NCI-H146 (cell line): ENCODE data around the gene IP6K1.
"Not testable (repeated sequence)": the region's sequence is repeated elsewhere in the genome, so short reads cannot be mapped to it uniquely, and the experiment has no call there.

Experiments used
- DNase-seq: peaks from one replicate; lab custom pipeline; 2025; lab: John Stamatoyannopoulos, UW

IP6K1 gene

DNA sequence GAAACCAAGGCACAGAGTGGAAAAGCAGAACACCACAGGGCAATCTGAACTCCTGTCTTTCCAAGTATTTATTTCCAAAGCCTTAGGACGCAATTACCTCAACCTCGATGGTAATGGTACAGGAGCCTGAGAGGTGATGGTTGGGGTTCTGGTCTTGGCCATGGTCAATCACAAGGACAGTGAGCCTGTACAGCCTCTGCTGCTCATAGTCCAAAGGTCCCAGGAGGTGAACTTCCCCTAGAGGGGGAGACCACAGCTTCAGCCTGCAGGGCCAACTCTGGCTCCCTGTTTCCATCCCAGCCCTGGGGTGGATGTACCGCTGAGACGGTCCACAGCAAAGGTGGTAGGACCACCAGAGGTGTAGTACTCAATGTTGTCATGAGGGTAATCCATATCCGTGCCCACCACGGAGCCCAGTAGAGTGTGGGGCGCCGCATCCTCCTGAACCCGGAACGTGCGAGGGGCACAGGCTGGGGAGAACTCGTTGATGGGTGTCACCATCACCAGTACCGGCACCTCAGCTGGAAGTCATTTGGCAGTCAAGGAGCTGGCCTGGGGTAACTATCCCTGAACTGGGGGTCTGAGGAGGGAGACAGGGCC lies 7.2 kb upstream of the IP6K1 start:
- DNase-seq: no peak

DNA sequence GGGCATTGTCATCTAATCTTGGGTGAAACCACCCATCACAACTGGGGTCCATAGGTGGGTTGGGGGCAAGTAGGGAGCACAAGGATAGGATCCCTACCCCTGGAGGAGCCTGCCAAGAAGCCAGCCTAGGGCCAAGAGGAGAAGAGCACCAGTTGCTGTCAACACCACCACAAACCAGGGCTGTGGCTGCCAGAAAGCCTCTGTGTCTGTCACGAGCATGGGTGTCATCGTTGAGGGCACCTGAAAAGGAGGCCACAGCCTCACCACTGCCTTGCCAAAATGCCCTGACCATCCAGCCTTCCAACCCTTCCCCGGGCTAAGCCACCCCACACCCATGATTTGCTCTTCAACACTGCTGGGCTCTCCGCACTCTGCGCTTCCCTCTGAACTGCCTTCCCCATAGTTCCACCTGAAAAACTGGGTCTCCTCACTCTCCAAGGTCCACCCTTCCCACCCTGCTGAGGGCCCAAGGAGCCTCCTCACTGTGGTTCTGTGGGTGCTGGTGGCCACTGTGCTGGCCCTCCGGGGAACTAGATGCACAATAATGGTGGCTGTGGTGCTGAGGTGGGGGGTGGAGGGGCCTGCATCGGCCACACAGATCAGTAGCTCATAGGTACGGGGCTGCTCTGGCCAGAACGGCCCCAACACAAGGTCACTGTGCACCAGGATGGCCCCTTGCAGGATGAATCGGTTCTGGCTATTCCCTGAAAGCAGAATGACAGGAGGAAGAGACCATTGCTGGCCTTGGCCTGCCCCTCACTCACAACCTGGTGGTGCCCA lies 6.2 kb upstream of the IP6K1 start:
- no peak for DNase-seq

DNA sequence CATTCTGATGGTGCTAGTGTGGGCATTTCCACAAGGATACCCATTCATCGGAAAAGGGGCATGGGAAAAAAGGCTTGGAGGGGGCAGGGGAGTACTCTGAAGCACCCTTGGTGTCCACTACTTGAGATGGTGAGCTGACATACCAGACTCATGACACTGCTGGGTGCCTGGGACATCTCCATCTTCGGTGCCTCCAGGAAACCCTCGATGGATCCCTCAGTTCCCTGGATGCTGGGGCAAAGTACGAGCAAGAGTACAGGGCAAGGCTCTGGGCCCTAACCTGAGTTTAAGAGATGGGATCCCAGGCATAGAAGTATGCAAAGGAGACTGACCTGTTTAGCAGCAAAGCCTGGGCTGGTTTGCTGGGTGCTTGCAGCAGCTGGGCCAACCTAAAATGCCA lies 5.2 kb upstream of the IP6K1 start:
- DNase-seq: no peak

DNA sequence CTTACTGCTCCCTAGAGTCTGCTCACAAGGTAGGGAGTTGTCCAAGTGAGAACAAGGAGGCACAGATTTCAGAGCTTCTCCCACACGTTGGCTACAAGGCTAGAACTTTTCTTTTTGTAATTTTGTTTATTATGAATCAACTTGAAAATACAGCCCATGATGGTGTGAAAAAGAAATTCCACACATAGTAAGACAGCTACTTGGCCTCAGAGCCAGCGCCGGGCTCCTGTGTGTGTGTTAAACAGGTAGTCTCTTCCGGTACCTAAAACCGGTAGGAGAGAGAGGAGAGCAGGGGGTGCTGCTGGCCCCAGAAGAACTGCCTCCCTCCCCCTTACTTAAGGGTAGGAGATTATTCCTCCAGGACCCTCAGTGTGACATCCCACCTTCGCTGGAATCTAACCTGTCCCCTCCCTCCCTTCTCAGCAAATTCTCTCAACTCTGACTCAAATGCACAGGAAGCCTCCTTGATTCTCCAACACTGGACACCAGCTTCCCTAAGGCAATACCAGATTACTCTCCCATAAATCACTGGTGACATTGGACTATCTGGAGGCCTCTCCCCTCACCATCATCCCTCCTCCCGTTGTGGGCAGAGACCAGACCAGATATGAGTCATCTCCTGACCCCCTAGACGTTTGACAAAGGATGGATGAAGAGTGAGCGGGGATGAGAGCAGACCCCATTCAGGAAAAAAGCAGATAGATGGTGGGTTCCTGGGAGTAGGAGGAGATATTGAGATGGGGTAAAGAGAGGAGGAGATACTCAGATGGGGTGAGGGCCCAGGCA lies 4.5 kb upstream of the IP6K1 start:
- peak; percentile 26 for DNase-seq

DNA sequence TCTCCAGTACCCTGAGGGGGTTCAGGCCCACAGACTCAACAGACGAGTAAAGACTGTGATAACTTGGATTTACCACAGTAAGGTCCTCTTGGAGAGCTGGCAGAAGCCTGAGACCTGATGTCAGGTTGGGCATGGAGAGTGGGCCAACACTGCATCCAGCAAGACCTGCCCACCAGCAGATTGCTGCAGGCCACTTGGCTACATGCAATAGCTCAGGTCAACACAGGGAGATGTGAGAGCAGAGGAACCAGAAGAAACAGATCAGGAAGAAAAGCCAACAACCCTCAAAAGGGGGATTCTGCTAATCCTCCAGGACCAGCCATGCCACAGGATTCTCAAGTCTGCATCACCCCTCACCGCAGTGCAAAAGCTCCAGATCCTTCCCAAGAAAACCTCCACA lies 1.7 kb upstream of the IP6K1 start:
- DNase-seq: no peak

DNA sequence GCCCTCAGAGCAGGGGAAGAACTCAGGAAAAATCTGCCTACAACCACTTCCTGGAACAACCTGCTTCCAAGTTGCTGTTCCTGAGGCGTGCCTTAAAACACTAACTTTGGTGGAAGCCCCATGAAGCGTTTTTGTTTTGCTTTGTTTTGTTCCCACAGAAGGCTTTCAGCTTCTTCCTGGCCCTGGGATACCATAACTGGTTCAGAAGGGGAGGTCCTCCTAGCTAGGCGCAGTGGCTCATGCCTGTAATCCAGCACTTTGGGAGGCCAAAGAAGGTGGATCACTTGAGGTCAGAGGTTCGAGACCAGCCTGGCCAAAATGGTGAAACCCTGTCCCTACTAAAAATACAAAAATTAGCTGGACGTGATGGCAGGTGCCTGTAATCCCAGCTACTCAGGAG lies 1.2 kb upstream of the IP6K1 start:
- DNase-seq: no peak

DNA sequence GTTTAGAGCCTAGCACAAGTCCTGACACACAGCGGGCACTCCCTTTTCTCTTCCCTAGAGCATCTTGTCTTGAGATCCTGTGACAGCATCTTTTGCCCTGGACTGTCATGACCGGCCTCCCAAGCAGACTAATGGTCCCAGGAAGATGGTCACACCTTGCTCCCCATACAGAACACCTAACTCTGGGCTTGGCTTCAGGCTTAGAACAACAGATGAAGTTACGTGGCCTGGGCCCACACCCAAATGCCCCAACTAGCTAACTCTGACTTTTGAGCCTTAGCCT lies 781 bp upstream of the IP6K1 start:
- DNase-seq: no peak

DNA sequence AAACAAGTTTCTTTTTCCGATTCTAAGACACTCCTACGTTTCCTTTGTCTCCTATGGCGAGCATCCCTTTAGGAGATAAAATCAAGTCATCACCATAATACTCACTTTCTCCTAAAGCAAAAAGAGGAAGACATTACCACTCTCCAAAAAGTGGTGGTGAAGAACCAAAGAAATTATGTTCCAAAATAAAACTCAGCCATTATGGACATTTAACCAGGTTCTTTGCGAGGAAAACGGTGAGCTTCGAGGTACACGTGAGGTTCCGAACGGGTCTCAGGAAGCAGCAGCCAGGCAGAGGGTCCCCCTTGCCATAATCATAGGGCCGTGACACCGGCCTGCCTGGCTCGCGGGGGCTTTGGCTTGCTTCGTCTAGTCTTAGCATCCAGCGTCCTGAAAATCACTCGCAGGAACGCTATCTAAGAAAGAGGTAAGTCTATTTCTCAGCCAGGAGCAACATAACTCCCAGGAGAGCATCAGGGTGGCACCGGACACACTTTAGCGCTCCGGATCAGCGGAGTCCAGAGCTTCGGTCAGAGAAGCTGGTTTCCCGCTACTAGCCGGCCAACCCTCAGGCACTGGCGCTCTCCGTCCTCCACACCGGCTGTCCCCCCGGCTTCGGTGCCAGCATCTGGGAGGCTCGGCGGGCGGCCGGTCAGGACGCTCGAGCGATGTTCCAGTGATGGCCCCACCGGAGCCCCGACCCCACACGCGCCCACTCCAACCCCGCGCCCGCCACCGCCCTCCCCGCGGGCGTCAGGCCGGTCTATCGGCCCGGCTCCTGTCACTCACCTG lies 581 bp downstream of the IP6K1 start:
- DNase-seq: peak; percentile 33

DNA sequence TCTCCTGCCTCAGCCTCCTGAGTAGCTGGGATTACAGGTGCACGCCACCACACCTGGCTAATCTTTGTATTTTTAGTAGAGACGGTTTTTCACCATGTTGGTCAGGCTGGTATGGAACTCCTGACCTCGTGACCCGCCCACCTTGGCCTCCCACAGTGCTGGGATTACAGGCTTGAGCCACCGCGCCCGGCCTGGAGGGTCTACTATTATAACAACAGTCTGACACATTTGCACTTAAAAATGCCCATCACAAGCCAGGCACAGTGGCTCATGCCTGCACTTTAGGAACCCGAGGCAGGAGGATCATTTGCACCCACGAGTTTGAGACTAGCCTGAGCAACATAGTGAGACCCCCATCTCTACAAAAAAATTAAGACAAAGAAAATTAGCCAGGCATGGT lies 4.1 kb downstream of the IP6K1 start:
- not testable (repeated sequence) for DNase-seq

DNA sequence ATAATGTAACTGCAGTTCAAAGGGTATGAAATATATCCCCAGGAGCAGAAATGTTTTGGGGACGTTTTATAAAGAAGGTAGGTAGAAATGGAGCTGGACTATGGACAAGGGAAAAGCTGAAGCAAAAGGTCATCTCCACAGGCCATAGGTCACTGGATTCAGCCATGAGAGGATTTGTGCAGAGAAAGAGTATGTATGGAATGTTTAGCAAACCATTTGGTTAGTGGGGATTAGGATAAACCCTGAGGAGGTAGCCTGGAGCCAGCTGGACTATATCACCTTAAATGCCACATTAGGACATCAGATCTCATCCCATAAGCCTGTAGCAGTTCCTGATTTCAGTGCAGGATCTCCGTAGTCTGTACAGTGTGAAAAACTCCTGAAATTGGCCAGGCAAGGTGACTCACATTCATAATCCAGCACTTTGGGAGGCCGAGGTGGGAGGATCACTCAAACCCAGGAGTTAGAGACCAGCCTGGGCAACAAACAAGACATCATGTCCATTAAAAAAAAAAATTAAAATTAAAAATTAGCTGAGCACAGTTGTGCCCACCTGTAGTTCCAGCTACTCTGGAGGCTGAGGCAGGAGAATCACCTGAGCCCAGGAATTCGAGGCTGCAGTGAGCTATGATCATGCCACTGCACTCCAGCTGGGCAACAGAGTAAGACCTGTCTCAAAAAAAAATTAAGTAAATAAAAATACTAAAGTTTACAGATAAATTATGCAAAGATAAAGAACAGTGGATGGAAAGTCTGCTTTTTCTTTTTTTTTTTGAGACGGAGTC lies 4.7 kb downstream of the IP6K1 start:
- DNase-seq: no peak

DNA sequence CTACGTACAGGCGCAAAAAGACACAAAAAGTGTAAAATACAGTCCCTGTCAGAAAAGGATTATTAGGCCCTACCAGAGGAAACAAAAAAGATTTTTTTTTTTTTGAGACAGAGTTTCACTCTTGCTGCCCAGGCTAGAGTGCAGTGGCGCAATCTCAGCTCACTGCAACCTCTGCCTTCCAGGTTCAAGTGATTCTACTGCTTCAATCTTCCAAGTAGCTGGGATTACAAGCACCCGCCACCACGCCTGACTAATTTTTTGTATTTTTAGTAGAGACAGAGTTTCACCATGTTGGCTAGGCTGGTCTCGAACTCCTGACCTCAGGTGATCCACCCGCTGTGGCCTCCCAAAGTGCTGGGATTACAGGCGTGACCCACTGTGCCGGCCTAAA lies 5.4 kb downstream of the IP6K1 start:
- DNase-seq: not testable (repeated sequence)

DNA sequence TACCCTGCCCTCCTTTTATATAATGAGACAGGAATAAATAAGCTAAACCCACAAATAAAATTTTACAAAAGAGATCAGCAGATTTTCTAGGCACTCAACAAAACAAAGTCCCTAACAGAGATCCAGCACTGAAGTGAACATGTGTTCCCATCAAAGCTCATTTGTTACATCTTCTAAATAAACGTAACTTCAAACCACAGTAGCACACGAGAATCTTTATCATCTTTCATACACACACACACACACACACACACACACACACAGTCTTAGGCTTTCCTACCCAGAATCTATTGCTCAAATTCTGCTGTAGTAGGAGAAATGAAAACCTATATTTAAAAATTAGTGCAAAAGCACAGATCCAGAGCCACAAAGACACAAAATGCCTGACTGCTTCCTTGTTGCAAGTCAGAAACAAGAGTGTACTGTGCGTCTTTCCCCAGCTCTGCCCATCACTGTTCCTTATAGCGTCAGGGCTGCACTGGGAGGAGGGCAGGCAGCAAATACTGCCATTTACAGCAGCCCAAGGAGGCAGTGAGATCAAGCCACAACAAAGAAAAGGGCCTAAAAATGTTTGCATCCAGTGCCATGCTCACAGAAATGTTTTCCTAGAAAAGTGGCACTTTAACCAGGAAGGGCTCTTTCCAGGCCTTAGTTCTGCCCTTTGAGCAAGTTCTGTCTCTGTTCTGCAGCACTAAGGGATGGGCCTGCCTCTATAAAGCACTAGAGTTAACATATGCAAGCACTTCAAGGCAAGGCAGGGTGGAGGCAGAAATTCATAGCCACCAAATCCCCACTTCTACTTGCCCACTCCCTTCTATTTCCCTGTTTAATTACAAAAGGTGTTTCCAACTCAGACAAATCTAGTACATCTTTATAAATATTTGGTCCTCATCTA lies 6.0 kb downstream of the IP6K1 start:
- no peak for DNase-seq

DNA sequence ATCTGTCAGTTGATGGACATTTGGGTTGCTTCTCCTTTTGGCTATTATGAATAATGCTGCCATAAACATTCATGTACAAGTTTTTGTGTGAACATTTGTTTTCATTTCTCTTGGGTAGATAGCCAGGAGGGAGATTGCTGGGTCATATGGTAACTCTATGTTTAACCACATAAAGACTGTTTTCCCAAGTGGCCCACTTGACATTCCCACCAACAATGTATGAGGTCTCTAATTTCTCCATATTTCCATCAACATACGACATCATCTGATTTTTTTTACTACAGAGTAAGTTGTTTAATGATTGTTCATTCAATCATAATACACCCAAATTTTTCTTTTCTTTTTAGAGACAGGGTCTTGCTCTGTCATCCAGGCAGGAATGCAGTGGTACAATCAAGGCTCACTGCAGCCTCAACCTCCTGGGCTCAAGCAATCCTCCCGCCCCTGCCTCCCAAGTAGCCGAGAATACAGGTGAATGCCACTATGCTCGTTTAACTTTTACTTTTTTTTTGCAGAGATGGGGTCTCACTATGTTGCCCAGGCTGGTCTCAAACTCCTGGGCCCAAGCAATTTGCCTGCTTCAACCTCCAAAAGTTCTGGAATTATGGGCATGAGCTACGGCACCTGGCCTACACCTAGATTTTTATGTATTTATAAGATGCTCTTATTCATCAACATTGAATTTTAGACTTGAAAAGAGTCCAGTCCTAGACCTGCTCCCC lies 6.8 kb downstream of the IP6K1 start:
- no peak for DNase-seq

DNA sequence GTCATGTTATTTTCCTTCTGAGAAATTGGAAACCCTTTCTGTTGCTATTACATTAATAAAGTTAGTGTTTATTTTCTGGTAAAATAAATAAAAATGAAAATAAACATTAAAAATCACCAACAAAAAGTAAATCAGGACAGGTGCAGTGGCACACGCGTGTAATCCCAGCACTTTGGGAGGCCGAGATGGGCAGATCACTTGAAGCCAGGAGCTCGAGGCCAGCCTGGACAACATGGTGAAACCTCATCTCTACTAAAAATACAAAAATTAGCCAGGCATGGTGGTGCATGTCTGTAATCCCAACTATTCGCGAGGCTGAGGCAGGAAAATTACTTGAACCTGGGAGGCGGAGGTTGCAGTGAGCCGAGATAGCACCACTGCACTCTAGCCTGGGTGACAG lies 10.2 kb downstream of the IP6K1 start:
- DNase-seq: not testable (repeated sequence)

DNA sequence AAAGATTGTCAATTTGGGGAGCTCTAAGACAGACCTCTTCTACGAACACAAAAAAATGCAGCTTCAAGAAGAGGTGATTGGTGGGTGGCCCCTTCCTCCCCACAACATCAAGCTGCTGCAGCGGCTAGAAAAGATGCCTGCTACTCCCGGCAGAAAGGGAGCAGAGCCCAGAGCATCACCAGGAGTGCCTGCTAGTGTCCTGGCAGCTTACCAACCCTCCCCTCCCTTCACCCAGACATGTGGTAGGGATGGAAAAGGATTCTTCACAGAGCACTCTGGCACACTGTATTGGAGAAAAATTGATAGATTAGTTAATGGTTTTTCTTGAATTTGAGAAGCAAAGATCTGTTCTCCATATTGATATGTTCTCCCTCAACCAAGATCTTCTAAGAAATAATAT lies 10.8 kb downstream of the IP6K1 start:
- DNase-seq: no peak

DNA sequence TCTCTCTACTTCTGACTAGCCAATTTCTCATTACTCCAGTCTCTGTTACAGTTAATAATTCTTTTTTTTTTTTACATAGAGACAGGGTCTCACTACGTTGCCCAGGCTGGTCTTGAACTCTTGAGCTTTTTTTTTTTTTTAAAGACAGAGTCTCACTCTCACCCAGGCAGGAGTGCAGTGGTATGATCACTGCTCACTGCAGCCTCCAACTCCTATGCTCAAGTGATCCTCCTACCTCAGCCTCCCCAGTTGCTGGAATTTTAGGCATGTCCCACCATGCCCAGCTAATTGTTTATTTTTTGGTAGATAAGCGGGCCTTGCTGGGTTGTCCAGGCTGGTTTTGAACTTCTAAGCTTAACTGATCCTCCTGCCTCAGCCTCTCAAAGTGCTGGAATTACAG lies 13.6 kb downstream of the IP6K1 start:
- no peak for DNase-seq

DNA sequence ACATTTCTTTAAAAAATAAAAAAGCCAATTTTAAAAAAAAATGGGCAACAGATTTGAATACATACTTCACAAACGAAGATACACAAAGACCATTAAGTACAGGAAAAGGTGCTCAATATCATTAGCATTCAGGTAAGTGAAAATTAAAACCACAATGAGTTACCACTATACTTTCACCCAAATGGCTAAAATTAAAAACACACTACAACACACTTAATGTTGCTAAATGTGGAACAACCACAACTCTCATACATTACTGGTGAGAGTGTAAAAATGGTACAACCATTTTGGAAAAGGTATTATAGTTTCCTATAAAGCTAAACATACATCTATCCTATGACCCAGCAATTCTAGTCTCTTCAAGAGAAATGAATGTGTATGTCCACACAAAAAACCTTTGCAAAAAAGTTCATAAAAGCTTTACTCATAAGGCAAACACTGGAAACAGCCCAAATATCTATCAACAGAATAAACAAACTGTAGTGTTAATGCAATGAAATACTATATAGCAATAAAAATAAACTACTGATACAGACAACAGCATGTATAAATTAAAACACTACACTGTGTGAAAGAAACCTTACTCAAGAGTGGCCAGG lies 14.9 kb downstream of the IP6K1 start:
- no peak for DNase-seq

DNA sequence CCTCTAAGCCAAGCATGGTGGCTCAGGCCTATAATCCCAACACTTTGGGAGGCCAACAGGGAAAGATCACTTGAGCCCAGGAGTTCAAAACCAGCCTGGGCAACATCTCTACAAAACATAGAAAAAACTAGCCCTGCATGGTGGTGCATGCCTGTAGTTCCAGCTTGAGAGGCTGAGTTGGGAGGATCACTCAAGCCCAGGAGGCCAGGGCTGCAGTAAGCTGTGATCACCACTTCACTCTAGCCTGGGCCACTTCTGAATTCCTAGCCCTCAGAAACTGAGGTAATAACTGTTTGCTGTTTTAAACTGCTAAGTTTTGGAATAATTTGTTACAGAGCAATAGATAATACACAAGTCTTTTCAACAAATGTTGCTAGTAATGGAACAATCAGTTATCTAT lies 16.4 kb downstream of the IP6K1 start:
- no peak for DNase-seq

DNA sequence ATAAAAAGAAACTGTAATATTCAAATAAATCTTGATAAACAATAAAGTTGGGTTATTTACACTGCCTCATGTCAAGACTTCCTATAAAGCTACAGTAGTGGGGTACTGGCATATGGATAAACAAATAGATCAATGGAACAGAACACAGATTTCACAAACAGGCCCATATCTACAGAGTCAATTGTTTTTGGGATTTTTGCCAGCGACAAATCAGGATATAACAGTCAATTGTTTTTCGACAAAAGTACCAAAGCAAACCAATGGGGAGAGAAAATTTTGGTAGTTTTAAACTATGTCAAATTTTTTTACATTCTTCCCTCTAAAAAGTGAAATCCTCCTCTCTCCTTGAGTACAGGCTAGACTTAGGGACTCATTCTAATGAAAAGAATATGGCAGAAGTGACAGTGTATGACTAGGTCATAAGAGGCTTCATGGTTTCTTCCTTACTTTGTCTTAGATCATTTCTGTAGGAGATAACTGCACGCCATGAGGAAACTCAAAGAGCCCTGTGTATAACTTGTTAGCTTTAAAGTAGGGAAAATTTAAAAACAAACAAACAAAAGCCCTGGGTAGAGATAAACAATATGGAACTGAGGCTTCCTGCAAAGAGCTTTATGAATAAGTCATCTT lies 16.9 kb downstream of the IP6K1 start:
- no peak for DNase-seq
